Esophagus muscularis mucosa (tissue), 3 donors: ENCODE results near the gene ANKRD23.

ENCODE experiments used
- CTCF ChIP-seq, 3 experiments: fragments of 200-600 bp in 2 of 3; fragments of 450-650 bp in 1 of 3; sonication (generic) in 2 of 3; IDR thresholded peaks; one replicate each; pipeline ENCODE4 v1.5.1; 2017 to 2019; ENCODE audit warnings: antibody characterized with exemption in 3 of 3, mild to moderate bottlenecking in 2 of 3, moderate library complexity in 1 of 3
- EP300 ChIP-seq: sonication (generic); formaldehyde crosslinking; IDR thresholded peaks from one replicate; pipeline ENCODE4 v1.6.1; 2017; ENCODE audit warnings: antibody characterized with exemption

- TF ChIP-seq CTCF (IDR thresholded peaks at IDR 0.05) = no peak
- no peak for TF ChIP-seq EP300
Measured at GRCh38 chr2:96876269-96877041, 32.6 kb upstream of the ANKRD23 start.
